Memory B cell (primary cell): Measurements from ENCODE around the gene NDUFB8.
"Not testable (repeated sequence)": the region's sequence is repeated elsewhere in the genome, so short reads cannot be mapped to it uniquely, and the experiment has no call there.

Experiments used
- ATAC-seq: fragments of 150-1000 bp; cut with Tn5 transposase; 2 replicates; pipeline ENCODE4 v1.10.0; 2021; ENCODE audit warnings: low read depth, mild to moderate bottlenecking, moderate library complexity
- DNase-seq, 2 donors: peaks; one replicate each; pipeline ENCODE4 v3.0.0; 2022; ENCODE audit warnings: low spot score in 2 of 2
- H3K27ac Mint-ChIP-seq: one replicate; pipeline ENCODE4 v1.8.0; 2022; ENCODE audit warnings: mild to moderate bottlenecking, moderate library complexity, mixed read lengths
- H3K27me3 Mint-ChIP-seq: one replicate; pipeline ENCODE4 v1.8.0; 2022; ENCODE audit warnings: mixed read lengths
- H3K36me3 Mint-ChIP-seq: one replicate; pipeline ENCODE4 v1.8.0; 2022; ENCODE audit warnings: mild to moderate bottlenecking, mixed read lengths
- H3K4me1 Mint-ChIP-seq: one replicate; pipeline ENCODE4 v1.8.0; 2022; ENCODE audit warnings: mixed read lengths
- H3K4me3 Mint-ChIP-seq: one replicate; pipeline ENCODE4 v1.8.0; 2022; ENCODE audit warnings: mild to moderate bottlenecking, moderate library complexity, mixed read lengths
- H3K9me3 Mint-ChIP-seq: one replicate; pipeline ENCODE4 v1.8.0; 2022; ENCODE audit warnings: mixed read lengths

The NDUFB8 gene

GRCh38 chr10:100529475-100530298, at the start of gene NDUFB8:
Gene NDUFB8 (minus strand): TSS chr10:100529871. CDS start chr10:100529851, 20 bp downstream.
- peaks cover 12% of the 10 kb centered on the region for H3K36me3 Mint-ChIP-seq
- DNase-seq (peak; percentile 80 to 83), ATAC-seq (peak; percentile 86)
- H3K27ac Mint-ChIP-seq: peak within 1 kb of the TSS; percentile 97
- no peaks in the 10 kb centered on the region for H3K27me3 Mint-ChIP-seq
- peaks cover 21% of the 10 kb centered on the region for H3K4me1 Mint-ChIP-seq
- H3K9me3 Mint-ChIP-seq: no peaks in the 10 kb centered on the region
- peak within 1 kb of the TSS; percentile 100 for H3K4me3 Mint-ChIP-seq

DNA sequence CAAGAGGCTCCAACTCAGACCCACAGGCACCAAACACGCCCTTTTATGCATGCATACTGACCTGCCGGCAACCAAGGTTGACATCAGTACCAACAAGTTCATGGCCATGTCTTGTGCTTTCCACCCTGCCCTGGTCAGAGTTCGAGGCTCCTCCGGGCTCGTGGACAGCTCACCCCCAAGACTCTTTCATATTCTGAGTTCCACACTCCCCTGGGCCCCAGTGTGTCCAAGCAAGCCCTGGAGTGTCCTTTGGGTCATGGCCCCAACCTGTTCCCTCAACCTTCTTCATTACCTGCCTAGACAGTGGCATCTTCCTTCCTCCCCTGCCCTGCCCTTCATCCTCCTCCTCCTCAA, 46.6 kb upstream of the NDUFB8 start:
- no peak overlapping the region for H3K4me3 Mint-ChIP-seq
- peaks cover 32% of the 10 kb centered on the region for H3K27me3 Mint-ChIP-seq
- H3K36me3 Mint-ChIP-seq: no peaks in the 10 kb centered on the region
- no peak for DNase-seq
- no peak overlapping the region for H3K27ac Mint-ChIP-seq
- no peak for ATAC-seq
- no peaks in the 10 kb centered on the region for H3K4me1 Mint-ChIP-seq
- no peaks in the 10 kb centered on the region for H3K9me3 Mint-ChIP-seq

GRCh38 chr10:100575585-100576281, 46.1 kb upstream of the NDUFB8 start:
- no peak for DNase-seq
- H3K27ac Mint-ChIP-seq: no peak overlapping the region
- H3K9me3 Mint-ChIP-seq: no peaks in the 10 kb centered on the region
- H3K36me3 Mint-ChIP-seq: no peaks in the 10 kb centered on the region
- no peak for ATAC-seq
- no peaks in the 10 kb centered on the region for H3K4me1 Mint-ChIP-seq
- H3K4me3 Mint-ChIP-seq: no peak overlapping the region
- peaks cover 32% of the 10 kb centered on the region for H3K27me3 Mint-ChIP-seq

- not testable (repeated sequence) for H3K4me1 Mint-ChIP-seq
These were observed 45.5 kb upstream of the NDUFB8 start for GRCh38 chr10:100575146-100575545.

DNA sequence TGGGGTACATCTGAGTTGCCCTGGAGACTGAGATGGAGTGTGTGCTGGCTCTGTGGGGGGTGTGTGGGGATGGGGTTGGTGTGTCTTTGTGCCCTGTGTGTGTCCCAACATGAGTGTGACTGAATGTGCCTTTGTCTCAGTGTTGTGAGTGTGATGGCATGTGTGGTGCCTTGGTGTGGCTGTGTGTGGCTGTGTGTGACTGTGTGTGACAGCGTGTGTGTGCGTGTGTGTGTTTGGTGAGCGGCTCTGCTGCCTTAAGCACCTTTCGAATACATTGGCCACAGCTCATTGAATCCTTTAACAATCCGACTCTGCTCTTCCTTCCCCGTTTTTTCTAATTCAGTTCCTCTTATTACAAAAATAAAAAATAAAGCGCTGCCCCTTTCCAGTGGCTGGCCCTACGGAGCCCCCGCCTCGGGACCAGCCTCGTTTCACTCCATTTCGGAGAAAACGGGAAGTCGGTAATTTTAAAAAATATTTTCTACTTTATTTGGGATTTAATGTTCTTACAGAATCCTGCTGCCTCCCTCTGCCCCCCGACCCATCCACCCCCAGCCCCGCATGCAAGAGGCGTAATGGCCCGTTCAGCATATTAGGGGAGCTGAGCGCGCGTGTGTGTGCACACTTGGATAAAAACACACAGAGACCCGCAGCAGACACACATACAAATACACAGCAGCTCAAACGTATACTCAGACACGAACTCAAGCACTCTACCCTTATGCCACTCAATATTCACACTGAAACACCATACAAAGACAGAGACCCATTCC, 41.6 kb upstream of the NDUFB8 start:
- no peak for DNase-seq
- no peaks in the 10 kb centered on the region for H3K4me1 Mint-ChIP-seq
- H3K4me3 Mint-ChIP-seq: no peak overlapping the region
- ATAC-seq: no peak
- no peak overlapping the region for H3K27ac Mint-ChIP-seq
- no peaks in the 10 kb centered on the region for H3K9me3 Mint-ChIP-seq
- no peaks in the 10 kb centered on the region for H3K36me3 Mint-ChIP-seq
- H3K27me3 Mint-ChIP-seq: peaks cover 26% of the 10 kb centered on the region

More at GRCh38 chr10:100575146-100575545, 45.5 kb upstream of the NDUFB8 start:
- DNase-seq, H3K9me3 Mint-ChIP-seq, H3K27ac Mint-ChIP-seq, H3K4me3 Mint-ChIP-seq, H3K36me3 Mint-ChIP-seq, ATAC-seq: not testable (repeated sequence)
- peaks cover 32% of the 10 kb centered on the region for H3K27me3 Mint-ChIP-seq

DNA sequence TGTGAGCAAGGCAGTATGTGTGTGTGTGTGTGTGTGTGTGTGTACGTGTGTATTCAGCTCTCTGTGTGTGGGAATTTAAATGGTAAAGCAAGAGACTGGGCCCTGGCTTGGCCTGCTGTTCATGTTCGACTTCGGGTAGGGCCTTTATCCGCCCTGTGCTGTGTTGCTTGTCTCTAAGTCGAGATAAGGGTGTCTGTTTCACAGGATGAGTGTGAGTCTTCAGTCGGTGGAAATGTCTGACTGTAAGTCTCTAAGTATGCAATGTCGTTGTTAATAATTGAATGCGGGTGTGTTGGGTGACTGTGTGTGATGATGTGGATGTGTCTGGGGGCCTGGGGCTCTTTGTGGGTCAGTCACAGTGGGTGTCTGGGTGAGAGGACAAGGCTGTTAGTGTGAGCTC, 40.8 kb upstream of the NDUFB8 start:
- peaks cover 26% of the 10 kb centered on the region for H3K27me3 Mint-ChIP-seq
- no peak overlapping the region for H3K27ac Mint-ChIP-seq
- H3K36me3 Mint-ChIP-seq: no peaks in the 10 kb centered on the region
- ATAC-seq (no peak), DNase-seq (no peak)
- H3K4me1 Mint-ChIP-seq: no peaks in the 10 kb centered on the region
- H3K4me3 Mint-ChIP-seq: no peak overlapping the region
- no peaks in the 10 kb centered on the region for H3K9me3 Mint-ChIP-seq

DNA sequence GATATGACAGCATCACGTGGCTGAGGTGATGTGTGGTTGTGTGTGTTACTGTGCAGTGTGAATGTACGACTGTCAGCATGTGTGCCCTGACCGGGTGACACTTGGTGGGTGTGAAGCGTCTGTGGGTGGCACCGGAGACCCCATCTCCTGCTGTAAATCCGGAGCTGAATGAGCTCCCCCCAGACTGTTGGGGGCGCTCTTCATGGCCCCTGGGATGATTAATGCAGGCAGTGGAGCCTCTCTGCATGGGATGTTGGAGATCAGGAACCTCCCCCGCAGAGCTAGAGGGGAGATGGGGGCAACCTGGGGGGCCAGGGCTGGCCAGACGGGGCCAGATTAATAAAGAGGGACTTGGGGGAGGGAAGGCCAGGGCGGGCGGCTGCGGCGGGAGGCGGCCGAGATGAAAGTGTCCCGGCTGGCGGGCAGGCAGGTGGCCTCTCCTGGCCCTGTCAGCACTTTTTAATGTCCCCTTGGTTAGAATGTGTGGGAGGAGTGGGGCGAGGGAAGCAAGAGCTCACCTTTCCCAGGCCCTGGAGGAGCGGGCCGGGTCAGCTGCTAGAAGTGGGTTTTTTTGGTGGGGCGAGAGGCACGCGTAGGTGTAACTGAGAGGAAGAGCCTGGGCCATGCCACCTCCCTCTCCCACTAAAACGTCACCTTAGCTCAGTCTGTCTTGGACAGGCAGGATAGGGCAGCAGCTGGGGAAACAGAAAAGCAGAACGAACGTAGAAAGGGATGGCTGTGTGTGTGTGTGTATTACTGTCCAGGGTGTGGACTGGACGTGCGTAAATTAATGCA, 40.2 kb upstream of the NDUFB8 start:
- H3K4me1 Mint-ChIP-seq: no peaks in the 10 kb centered on the region
- no peak overlapping the region for H3K27ac Mint-ChIP-seq
- ATAC-seq: no peak

DNA sequence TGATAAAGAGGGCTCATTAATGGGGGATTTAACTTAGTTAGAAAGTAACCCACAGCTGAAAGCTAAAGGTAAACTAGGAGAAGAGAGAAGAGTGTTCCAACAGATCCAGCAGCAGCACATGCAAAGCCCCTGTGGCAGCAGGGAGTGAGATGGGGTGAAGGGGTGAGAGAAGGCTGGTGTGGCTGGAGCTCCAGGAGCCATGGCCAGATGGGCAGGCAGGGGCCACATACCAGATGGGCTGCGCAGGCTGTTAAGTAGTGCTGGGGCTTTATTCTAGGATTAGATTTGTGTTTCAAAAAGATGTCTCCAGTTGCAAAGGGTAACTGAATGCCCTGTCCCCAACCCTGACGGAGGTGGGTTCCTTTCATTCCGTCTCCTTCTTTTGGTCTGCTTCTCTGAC, 39.2 kb upstream of the NDUFB8 start:
- H3K4me3 Mint-ChIP-seq: no peak overlapping the region
- H3K9me3 Mint-ChIP-seq: no peaks in the 10 kb centered on the region
- H3K36me3 Mint-ChIP-seq: no peaks in the 10 kb centered on the region
- H3K27ac Mint-ChIP-seq: no peak overlapping the region
- DNase-seq (no peak), ATAC-seq (no peak)
- H3K27me3 Mint-ChIP-seq: peaks cover 34% of the 10 kb centered on the region
- no peaks in the 10 kb centered on the region for H3K4me1 Mint-ChIP-seq

More for the DNA sequence above, 40.2 kb upstream of the NDUFB8 start:
- H3K27me3 Mint-ChIP-seq: peaks cover 29% of the 10 kb centered on the region
- H3K36me3 Mint-ChIP-seq: no peaks in the 10 kb centered on the region
- H3K4me3 Mint-ChIP-seq: no peak overlapping the region
- no peak for DNase-seq
- H3K9me3 Mint-ChIP-seq: no peaks in the 10 kb centered on the region

DNA sequence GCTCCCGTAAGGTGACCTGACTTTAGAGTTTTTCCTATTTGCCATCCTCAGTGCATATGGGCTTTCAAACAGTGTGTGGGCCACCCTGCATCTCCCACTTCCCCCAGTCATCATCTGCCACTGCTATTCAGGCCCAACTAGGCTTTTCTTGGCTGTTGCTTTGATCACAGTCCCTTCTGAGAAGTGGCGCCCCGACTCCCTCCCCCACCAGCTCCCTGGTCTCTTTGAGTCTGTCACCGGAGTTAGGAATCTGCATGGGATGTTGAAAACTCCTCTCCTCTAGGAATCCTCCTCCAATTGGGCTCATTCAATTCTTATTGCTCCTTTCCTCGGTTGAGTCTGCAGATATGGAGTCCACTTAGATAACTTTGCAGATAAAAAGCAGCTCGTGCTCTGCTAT, 38.2 kb upstream of the NDUFB8 start:
- Mint-ChIP-seq H3K27ac (no peak overlapping the region), H3K4me1 (peaks cover 3% of the 10 kb centered on the region), H3K4me3 (no peak overlapping the region), H3K27me3 (peaks cover 36% of the 10 kb centered on the region), H3K36me3 (no peaks in the 10 kb centered on the region), H3K9me3 (no peaks in the 10 kb centered on the region)
- DNase-seq (no peak), ATAC-seq (no peak)

DNA sequence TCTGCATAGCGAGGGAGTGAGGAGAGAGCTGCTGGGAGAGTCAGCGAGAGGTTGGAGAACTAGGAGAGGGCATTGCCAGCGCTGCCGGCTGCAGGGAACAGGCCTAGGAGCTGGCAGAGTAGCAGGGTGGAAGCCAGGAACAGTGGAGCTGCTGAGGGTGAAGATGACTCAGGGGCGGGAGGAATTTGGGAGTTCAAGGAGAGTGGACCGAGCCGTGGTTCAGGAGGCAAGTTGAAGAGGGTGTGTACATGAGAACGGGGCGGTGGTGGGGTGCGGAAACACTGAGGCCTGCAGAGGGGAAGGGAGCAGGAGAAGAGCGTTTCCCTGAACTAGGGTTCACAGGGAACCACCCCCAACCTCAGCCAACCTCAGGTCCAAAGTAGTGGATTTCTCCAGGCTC, 37.6 kb upstream of the NDUFB8 start:
- ATAC-seq (no peak), DNase-seq (no peak)
- Mint-ChIP-seq H3K9me3 (no peaks in the 10 kb centered on the region), H3K27ac (no peak overlapping the region), H3K4me1 (peaks cover 4% of the 10 kb centered on the region), H3K4me3 (no peak overlapping the region), H3K27me3 (peaks cover 35% of the 10 kb centered on the region), H3K36me3 (no peaks in the 10 kb centered on the region)

DNA sequence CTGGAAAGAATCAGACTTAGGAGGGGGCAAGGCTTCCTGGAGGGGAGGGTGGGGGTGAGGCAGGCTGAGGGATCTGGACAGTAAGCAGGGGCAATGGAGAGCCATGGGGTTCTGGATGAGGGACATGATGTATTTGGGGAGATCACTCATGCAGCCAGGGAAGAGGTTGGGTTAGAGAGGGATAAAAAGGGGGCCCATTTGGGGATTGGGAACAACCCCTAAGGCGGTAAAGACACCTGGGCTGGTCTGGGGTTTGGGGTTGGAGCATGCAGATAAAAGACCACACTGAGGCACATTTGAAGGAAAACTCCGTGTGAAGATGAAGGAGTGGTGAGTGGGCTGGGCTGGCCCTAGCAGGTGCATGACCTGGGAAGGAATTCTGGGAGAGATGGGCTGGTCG, 36.9 kb upstream of the NDUFB8 start:
- Mint-ChIP-seq H3K36me3 (no peaks in the 10 kb centered on the region), H3K4me3 (no peak overlapping the region), H3K9me3 (no peaks in the 10 kb centered on the region), H3K27ac (no peak overlapping the region), H3K4me1 (peaks cover 4% of the 10 kb centered on the region), H3K27me3 (peaks cover 35% of the 10 kb centered on the region)
- no peak for DNase-seq
- ATAC-seq: no peak

DNA sequence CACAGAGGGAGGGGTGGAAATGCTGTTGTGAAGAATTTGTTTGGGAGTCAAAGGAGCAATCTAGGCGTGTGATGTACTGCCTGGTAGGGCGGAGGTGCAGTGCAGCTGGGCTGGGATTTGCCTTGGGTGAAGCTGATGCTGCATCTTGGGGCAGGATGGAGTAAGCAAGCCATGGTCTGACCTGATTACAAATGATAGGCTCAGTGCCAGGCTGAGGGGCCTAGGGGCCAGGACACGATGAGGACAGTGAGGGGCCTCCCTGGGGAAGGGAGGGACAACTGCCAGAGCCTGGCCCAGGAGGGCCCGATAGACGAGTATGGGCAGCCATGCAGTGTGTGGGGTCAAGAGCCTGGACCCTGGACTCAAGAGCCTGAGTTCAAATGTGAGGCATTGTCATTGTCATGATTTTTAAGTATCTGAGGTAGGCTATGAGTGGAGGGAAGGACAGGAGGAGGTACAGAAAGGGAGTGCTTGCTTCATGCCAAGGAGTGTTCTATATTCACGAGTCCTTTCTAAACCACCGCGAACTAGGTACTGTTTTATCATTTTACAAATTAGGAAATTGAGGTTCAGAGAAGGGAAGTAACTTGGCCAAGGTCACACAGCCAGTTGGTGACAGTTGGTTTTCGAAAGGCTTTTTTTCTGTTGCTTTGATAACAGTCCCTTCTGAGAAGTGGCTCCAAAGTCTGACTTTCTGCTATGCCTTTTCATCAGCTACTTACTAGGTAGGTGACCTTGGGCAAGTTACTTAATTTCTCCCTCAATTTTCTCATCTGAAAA, 35.7 kb upstream of the NDUFB8 start:
- Mint-ChIP-seq H3K4me1 (peaks cover 4% of the 10 kb centered on the region), H3K4me3 (no peak overlapping the region), H3K36me3 (peaks cover 3% of the 10 kb centered on the region), H3K9me3 (no peaks in the 10 kb centered on the region), H3K27ac (no peak overlapping the region), H3K27me3 (peaks cover 40% of the 10 kb centered on the region)
- DNase-seq (no peak), ATAC-seq (no peak)
